ENCODE measurements around the gene SLC25A25.

GRCh38 chr9:128102861-128103588, 35.0 kb downstream of the SLC25A25 start:
- TF ChIP-seq CTCF (IDR thresholded peaks at IDR 0.05) (no peak), POLR2A (IDR thresholded peaks at IDR 0.05) (no peak)

Measured in adrenal gland (tissue), 5 donors.